ENCODE measurements around the gene AURKA. TPM values are rescaled to one million over a fixed set of nuclear protein-coding genes. Genes with fewer than 3 reads are reported as not detected.
A peak's percentile ranks its signal among the peaks of the same experiment; 100 is the strongest.
"Not testable (repeated sequence)": the region's sequence is repeated elsewhere in the genome, so short reads cannot be mapped to it uniquely, and the experiment has no call there.

AURKA gene
- total RNA-seq, 4 donors from 2014 or later, result 4.7 to 7.7 (median 6.5) TPM

GRCh38 chr20:56417402-56417801 lies 25.4 kb upstream of the AURKA start:
- Histone ChIP-seq H3K4me1 (peaks cover 0 to 3% (median 0%) of the 10 kb centered on the region in 4 donors), H3K27ac (peak overlapping the region; percentile 43 to 72 (median 68)), H3K27me3 (no peaks in the 10 kb centered on the region), H3K4me3 (no peak overlapping the region), H3K9me3 (no peaks in the 10 kb centered on the region), H3K36me3 (no peaks in the 10 kb centered on the region)
- DNase-seq, result no peak
- TF ChIP-seq CTCF (IDR thresholded peaks at IDR 0.05) (no peak), POLR2A (IDR thresholded peaks at IDR 0.05) (no peak)

GRCh38 chr20:56414842-56415765 lies 23.1 kb upstream of the AURKA start:
- TF ChIP-seq CTCF (IDR thresholded peaks at IDR 0.05) (no peak), POLR2A (IDR thresholded peaks at IDR 0.05) (no peak)
- Histone ChIP-seq H3K4me1 (peaks cover 0 to 12% (median 0%) of the 10 kb centered on the region in 4 donors), H3K4me3 (no peak overlapping the region), H3K27ac (peak overlapping the region in 2 of 4 donors; percentile 15 to 31), H3K27me3 (no peaks in the 10 kb centered on the region), H3K36me3 (no peaks in the 10 kb centered on the region), H3K9me3 (no peaks in the 10 kb centered on the region)
- DNase-seq, result no peak

GRCh38 chr20:56412949-56413348 lies 20.9 kb upstream of the AURKA start:
- H3K9me3 ChIP-seq, result no peaks in the 10 kb centered on the region
- peaks cover 0 to 12% (median 0%) of the 10 kb centered on the region in 4 donors for H3K4me1 ChIP-seq
- H3K4me3 ChIP-seq, result peak overlapping the region in 3 of 4 donors; percentile 14 to 39 (median 16)
- no peaks in the 10 kb centered on the region for H3K27me3 ChIP-seq
- peaks cover 0 to 2% (median 0%) of the 10 kb centered on the region in 3 donors for H3K36me3 ChIP-seq
- no peak for TF ChIP-seq POLR2A (IDR thresholded peaks at IDR 0.05)
- TF ChIP-seq CTCF (IDR thresholded peaks at IDR 0.05), result no peak
- DNase-seq, result no peak
- H3K27ac ChIP-seq, result peak overlapping the region; percentile 59 to 80 (median 65)

GRCh38 chr20:56412473-56412790 lies 20.4 kb upstream of the AURKA start:
- TF ChIP-seq POLR2A (IDR thresholded peaks at IDR 0.05), result no peak
- TF ChIP-seq CTCF (IDR thresholded peaks at IDR 0.05), result no peak
- Histone ChIP-seq H3K4me3 (peak overlapping the region; percentile 14 to 39 (median 19)), H3K27me3 (no peaks in the 10 kb centered on the region), H3K9me3 (no peaks in the 10 kb centered on the region), H3K27ac (peak overlapping the region; percentile 59 to 80 (median 65)), H3K4me1 (peaks cover 0 to 10% (median 0%) of the 10 kb centered on the region in 4 donors), H3K36me3 (peaks cover 0 to 7% (median 0%) of the 10 kb centered on the region in 3 donors)
- DNase-seq, result no peak

GRCh38 chr20:56411759-56412472 lies 19.9 kb upstream of the AURKA start, which contains the start of gene CASS4:
TSS of gene CASS4 (plus strand) at chr20:56412260. CDS start at chr20:56412459, 199 bp downstream.
- Histone ChIP-seq H3K4me3 (peak within 1 kb of the TSS; percentile 14 to 39 (median 19)), H3K36me3 (peaks cover 0 to 13% (median 0%) of the 10 kb centered on the region in 3 donors), H3K27ac (peak within 1 kb of the TSS; percentile 59 to 80 (median 65)), H3K4me1 (peaks cover 0 to 9% (median 0%) of the 10 kb centered on the region in 4 donors), H3K9me3 (no peaks in the 10 kb centered on the region), H3K27me3 (no peaks in the 10 kb centered on the region)
- TF ChIP-seq CTCF (IDR thresholded peaks at IDR 0.05) (peak in 1 of 6 experiments; percentile 19), POLR2A (IDR thresholded peaks at IDR 0.05) (peak in 1 of 2 donors; percentile 13)
- DNase-seq, result no peak

- Histone ChIP-seq H3K27ac (peak overlapping the region; percentile 59 to 80 (median 65)), H3K36me3 (peaks cover 0 to 19% (median 0%) of the 10 kb centered on the region in 3 donors)
- not testable (repeated sequence) for H3K27me3 ChIP-seq, H3K4me1 ChIP-seq, DNase-seq, H3K4me3 ChIP-seq, H3K9me3 ChIP-seq
Observed at GRCh38 chr20:56411287-56411686, 19.3 kb upstream of the AURKA start.
